ENCODE results near the gene SHC2. TPM values are rescaled to one million over a fixed set of nuclear protein-coding genes. Genes with fewer than 3 reads are reported as not detected.
A peak's percentile ranks its signal among the peaks of the same experiment; 100 is the strongest.

Gene SHC2
- total and polyA plus RNA-seq, 4 donors, result 11.2 to 23.1 (median 14.5) TPM

DNA sequence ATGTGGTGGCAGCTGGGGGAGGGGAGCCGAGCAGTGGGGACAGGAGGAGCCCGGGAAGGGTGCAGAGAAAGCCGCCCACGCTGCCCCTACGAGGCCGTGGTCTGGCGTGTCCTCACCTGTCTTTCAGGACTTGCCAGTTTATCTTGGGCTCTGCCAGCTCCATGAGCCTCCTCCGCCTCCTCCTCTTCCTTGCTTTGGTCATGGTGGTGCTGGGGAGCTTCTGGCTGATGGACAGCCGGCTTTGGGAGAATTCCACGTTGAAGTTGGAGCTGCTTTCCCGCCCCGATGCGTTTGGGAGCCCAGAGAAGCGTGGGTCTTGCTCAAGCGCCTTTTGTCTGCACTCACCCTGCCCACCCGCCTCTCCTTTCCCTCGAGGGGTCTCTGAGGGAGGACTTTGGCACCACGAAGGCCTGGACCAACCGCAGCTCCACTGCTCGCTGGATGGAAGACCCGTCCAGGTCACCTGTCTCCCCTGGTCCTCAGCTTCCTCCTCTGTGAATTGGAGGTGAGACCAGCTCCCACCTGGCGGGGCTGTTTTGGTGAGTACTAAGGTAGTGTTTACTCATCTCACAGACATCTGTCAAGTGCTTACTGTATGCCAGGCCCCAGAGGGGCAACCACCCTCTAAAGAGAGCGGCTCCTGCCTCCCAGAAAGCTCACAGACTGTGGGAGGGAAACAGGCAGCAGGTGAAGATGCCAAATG lies 86.5 kb downstream of the SHC2 start:
- H3K4me1 ChIP-seq (ENCODE audit: control insufficient read depth in 5 of 5, insufficient read depth in 5 of 5, low read length in 5 of 5), result peaks cover 0 to 2% (median 0%) of the 10 kb centered on the region in 5 donors
- no peaks in the 10 kb centered on the region for H3K36me3 ChIP-seq (ENCODE audit: control insufficient read depth in 4 of 4, insufficient read depth in 4 of 4, low read length in 4 of 4)
- 73 to 79% methylated on average over 21 to 23 of the region's 23 CpGs for WGBS, 2 donors
- no peak overlapping the region for H3K27ac ChIP-seq (ENCODE audit: low read depth in 1 of 2, low read length in 1 of 2)
- H3K27me3 ChIP-seq (ENCODE audit: control insufficient read depth in 3 of 3, insufficient read depth in 3 of 3, low read length in 2 of 3), result peaks cover 0 to 16% (median 5%) of the 10 kb centered on the region in 3 donors
- DNase-seq (no peak), ATAC-seq (ENCODE audit: insufficient read depth, low FRiP score) (no peak)
- no peak overlapping the region for H3K9ac ChIP-seq (ENCODE audit: insufficient read depth in 1 of 2, low read length in 2 of 2)
- no peak overlapping the region for H3K4me3 ChIP-seq
- peaks cover 0 to 2% (median 0%) of the 10 kb centered on the region in 4 donors for H3K9me3 ChIP-seq (ENCODE audit: control insufficient read depth in 4 of 4, insufficient read depth in 3 of 4, low read length in 3 of 4)
- TF ChIP-seq, protein P1, sequence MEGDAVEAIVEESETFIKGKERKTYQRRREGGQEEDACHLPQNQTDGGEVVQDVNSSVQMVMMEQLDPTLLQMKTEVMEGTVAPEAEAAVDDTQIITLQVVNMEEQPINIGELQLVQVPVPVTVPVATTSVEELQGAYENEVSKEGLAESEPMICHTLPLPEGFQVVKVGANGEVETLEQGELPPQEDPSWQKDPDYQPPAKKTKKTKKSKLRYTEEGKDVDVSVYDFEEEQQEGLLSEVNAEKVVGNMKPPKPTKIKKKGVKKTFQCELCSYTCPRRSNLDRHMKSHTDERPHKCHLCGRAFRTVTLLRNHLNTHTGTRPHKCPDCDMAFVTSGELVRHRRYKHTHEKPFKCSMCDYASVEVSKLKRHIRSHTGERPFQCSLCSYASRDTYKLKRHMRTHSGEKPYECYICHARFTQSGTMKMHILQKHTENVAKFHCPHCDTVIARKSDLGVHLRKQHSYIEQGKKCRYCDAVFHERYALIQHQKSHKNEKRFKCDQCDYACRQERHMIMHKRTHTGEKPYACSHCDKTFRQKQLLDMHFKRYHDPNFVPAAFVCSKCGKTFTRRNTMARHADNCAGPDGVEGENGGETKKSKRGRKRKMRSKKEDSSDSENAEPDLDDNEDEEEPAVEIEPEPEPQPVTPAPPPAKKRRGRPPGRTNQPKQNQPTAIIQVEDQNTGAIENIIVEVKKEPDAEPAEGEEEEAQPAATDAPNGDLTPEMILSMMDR (IDR thresholded peaks at IDR 0.05; ENCODE audit: control extremely low read depth, extremely low read depth), result no peak

GRCh38 chr19:373391-374182 lies 87.2 kb downstream of the SHC2 start:
- H3K9me3 ChIP-seq (ENCODE audit: control insufficient read depth in 4 of 4, insufficient read depth in 3 of 4, low read length in 3 of 4), result peaks cover 0 to 2% (median 0%) of the 10 kb centered on the region in 4 donors
- 72 to 85% methylated on average over 24 of the region's 24 CpGs for WGBS, 2 donors
- no peak for DNase-seq
- peaks cover 0 to 16% (median 9%) of the 10 kb centered on the region in 3 donors for H3K27me3 ChIP-seq (ENCODE audit: control insufficient read depth in 3 of 3, insufficient read depth in 3 of 3, low read length in 2 of 3)
- H3K4me3 ChIP-seq, result no peak overlapping the region
- TF ChIP-seq, protein P1 (IDR thresholded peaks at IDR 0.05; ENCODE audit: control extremely low read depth, extremely low read depth), result no peak
- no peak overlapping the region for H3K27ac ChIP-seq (ENCODE audit: low read depth in 1 of 2, low read length in 1 of 2)
- peaks cover 0 to 2% (median 0%) of the 10 kb centered on the region in 5 donors for H3K4me1 ChIP-seq (ENCODE audit: control insufficient read depth in 5 of 5, insufficient read depth in 5 of 5, low read length in 5 of 5)
- H3K36me3 ChIP-seq (ENCODE audit: control insufficient read depth in 4 of 4, insufficient read depth in 4 of 4, low read length in 4 of 4), result no peaks in the 10 kb centered on the region
- no peak overlapping the region for H3K9ac ChIP-seq (ENCODE audit: insufficient read depth in 1 of 2, low read length in 2 of 2)
- no peak for ATAC-seq (ENCODE audit: insufficient read depth, low FRiP score)

DNA sequence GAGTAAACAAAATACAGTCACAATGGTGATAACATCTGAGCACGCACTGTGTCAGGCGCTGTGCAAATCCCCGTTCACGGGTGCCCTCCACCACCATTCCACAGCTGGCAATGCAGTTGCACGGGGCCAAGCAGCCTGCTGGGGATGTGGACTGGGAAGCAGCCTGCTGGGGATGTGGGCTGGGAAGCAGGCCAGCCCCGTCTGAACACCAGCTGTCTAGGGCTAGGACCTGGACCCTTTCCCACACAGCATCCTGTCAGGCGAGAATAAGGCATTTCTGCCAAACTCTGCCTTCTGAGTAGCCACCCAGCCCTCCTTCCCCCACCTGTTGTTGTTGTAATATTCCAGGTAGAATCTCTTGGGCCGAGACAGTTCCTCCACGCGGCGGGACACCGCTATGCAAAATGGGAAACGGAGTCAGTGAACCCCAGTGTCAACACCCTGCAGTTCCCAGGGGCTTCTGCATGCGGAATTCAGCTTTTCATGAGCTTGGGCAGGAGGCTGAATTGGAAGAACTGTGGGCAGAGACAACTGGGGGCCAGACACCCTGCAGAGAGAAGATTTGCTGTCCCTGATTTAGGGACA lies 88.4 kb downstream of the SHC2 start:
- H3K27me3 ChIP-seq (ENCODE audit: control insufficient read depth in 3 of 3, insufficient read depth in 3 of 3, low read length in 2 of 3), result peaks cover 0 to 19% (median 15%) of the 10 kb centered on the region in 3 donors
- DNase-seq (peak; percentile 86 to 94 (median 86)), ATAC-seq (ENCODE audit: insufficient read depth, low FRiP score) (no peak)

More for the DNA sequence above, 88.4 kb downstream of the SHC2 start:
- H3K9ac ChIP-seq (ENCODE audit: insufficient read depth in 1 of 2, low read length in 2 of 2), result no peak overlapping the region
- peaks cover 0 to 2% (median 0%) of the 10 kb centered on the region in 4 donors for H3K9me3 ChIP-seq (ENCODE audit: control insufficient read depth in 4 of 4, insufficient read depth in 3 of 4, low read length in 3 of 4)
- TF ChIP-seq, protein P1 (IDR thresholded peaks at IDR 0.05; ENCODE audit: control extremely low read depth, extremely low read depth), result no peak
- no peaks in the 10 kb centered on the region for H3K36me3 ChIP-seq (ENCODE audit: control insufficient read depth in 4 of 4, insufficient read depth in 4 of 4, low read length in 4 of 4)
- WGBS, 2 donors, result 51 to 57% methylated on average over 14 of the region's 14 CpGs
- H3K4me3 ChIP-seq, result no peak overlapping the region
- no peak overlapping the region for H3K27ac ChIP-seq (ENCODE audit: low read depth in 1 of 2, low read length in 1 of 2)
- H3K4me1 ChIP-seq (ENCODE audit: control insufficient read depth in 5 of 5, insufficient read depth in 5 of 5, low read length in 5 of 5), result peaks cover 0 to 2% (median 0%) of the 10 kb centered on the region in 5 donors

Data from lung (tissue), 12 donors.